ENCODE data around the gene RNU5D-1. TPM values are rescaled to one million over a fixed set of nuclear protein-coding genes. Genes with fewer than 3 reads are reported as not detected.

Gene RNU5D-1
- total RNA-seq, 1 donor from 2014 or later = not detected

DNA sequence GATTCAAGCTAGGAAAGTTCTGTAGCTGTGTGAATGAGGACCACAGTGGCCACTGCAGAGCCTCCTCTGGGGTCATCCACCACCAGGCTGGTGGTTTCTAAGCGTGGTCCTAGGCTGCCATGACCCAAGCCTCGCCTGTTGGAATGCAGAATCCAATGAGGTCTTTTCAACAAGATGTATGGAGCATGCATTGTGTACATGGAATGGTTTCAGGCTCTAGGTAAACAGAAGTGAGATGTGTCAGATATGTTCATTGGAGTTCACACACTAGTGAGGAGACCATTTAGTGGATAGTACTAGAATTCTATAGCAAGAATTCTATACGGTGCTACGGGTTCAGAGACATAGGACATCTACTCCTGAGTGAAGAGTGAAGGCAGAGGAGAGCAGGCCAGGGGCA is 10.7 kb downstream of the RNU5D-1 start:
- no peaks in the 10 kb centered on the region for H3K4me1 ChIP-seq
- no peak overlapping the region for H3K27ac ChIP-seq (replicated peaks)
- TF ChIP-seq, protein P1, sequence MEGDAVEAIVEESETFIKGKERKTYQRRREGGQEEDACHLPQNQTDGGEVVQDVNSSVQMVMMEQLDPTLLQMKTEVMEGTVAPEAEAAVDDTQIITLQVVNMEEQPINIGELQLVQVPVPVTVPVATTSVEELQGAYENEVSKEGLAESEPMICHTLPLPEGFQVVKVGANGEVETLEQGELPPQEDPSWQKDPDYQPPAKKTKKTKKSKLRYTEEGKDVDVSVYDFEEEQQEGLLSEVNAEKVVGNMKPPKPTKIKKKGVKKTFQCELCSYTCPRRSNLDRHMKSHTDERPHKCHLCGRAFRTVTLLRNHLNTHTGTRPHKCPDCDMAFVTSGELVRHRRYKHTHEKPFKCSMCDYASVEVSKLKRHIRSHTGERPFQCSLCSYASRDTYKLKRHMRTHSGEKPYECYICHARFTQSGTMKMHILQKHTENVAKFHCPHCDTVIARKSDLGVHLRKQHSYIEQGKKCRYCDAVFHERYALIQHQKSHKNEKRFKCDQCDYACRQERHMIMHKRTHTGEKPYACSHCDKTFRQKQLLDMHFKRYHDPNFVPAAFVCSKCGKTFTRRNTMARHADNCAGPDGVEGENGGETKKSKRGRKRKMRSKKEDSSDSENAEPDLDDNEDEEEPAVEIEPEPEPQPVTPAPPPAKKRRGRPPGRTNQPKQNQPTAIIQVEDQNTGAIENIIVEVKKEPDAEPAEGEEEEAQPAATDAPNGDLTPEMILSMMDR (IDR thresholded peaks at IDR 0.05; ENCODE audit: borderline replicate concordance) = no peak
- intact Hi-C loops (cut with micrococcal nuclease) = no loop called here
- no peak for DNase-seq
- no peak overlapping the region for H3K4me3 ChIP-seq
- H3K9me3 ChIP-seq (replicated peaks) = no peaks in the 10 kb centered on the region
- H3K27me3 ChIP-seq (ENCODE audit: low read depth) = peaks cover 17% of the 10 kb centered on the region
- no peaks in the 10 kb centered on the region for H3K36me3 ChIP-seq

DNA sequence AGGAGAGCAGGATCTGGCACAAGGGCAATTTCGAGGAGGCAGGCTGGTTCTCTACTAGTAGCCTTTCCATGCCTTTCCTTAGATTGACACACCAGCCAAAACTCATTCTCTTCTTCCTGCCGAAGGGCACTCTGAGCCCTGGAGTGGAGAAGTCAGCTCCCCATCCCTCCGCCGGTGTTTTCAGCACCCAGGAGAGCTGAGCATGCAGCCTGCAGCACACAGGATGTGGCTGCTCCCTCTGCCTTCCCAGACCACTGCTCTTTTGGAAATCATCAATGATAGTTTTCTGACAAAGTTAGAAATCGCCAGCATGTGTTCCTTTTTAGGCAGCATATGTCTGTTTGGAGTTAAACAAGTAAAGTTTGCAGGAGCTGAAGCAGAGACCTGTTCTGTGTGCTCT is 11.7 kb downstream of the RNU5D-1 start:
- H3K36me3 ChIP-seq = no peaks in the 10 kb centered on the region
- H3K27me3 ChIP-seq (ENCODE audit: low read depth) = peaks cover 7% of the 10 kb centered on the region
- DNase-seq = no peak
- intact Hi-C loops (cut with micrococcal nuclease) = no loop called here
- no peak overlapping the region for H3K27ac ChIP-seq (replicated peaks)
- no peak overlapping the region for H3K4me3 ChIP-seq
- peaks cover 7% of the 10 kb centered on the region for H3K4me1 ChIP-seq
- TF ChIP-seq, protein P1 (IDR thresholded peaks at IDR 0.05; ENCODE audit: borderline replicate concordance) = no peak
- no peaks in the 10 kb centered on the region for H3K9me3 ChIP-seq (replicated peaks)

DNA sequence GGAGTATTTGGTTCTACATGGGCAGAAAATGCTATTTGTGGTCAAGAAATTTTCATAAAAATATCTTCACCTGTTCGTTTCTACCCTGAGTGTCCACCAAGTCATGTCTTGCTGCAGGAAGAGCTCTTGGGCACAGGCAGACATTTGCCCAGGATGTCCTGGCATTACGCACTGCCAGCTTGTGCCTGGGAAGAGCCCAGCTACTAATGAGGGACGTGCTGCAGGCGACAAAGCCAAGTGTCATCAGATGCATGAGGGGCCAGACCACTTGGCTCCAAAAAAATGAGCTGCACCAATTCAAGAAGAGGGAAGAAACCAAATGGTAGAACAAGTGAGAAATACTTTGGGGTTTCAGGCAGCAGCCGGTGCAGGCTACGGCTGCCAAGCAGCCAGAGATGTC is 12.9 kb downstream of the RNU5D-1 start:
- Histone ChIP-seq H3K4me3 (no peak overlapping the region), H3K27ac (replicated peaks) (no peak overlapping the region), H3K4me1 (peaks cover 7% of the 10 kb centered on the region), H3K9me3 (replicated peaks) (no peaks in the 10 kb centered on the region), H3K36me3 (no peaks in the 10 kb centered on the region), H3K27me3 (ENCODE audit: low read depth) (no peaks in the 10 kb centered on the region)
- no peak for DNase-seq
- TF ChIP-seq, protein P1 (IDR thresholded peaks at IDR 0.05; ENCODE audit: borderline replicate concordance) = no peak
- intact Hi-C loops (cut with micrococcal nuclease) = no loop called here

GRCh38 chr1:44717653-44718052 is 13.3 kb downstream of the RNU5D-1 start:
- Histone ChIP-seq H3K4me1 (peaks cover 7% of the 10 kb centered on the region), H3K27ac (replicated peaks) (no peak overlapping the region), H3K9me3 (replicated peaks) (no peaks in the 10 kb centered on the region), H3K27me3 (ENCODE audit: low read depth) (no peaks in the 10 kb centered on the region), H3K36me3 (no peaks in the 10 kb centered on the region), H3K4me3 (no peak overlapping the region)
- TF ChIP-seq, protein P1 (IDR thresholded peaks at IDR 0.05; ENCODE audit: borderline replicate concordance) = no peak
- intact Hi-C loops (cut with micrococcal nuclease) = no loop called here
- no peak for DNase-seq

GRCh38 chr1:44717156-44717555 is 13.8 kb downstream of the RNU5D-1 start:
- no peak overlapping the region for H3K4me3 ChIP-seq
- no peak overlapping the region for H3K27ac ChIP-seq (replicated peaks)
- H3K9me3 ChIP-seq (replicated peaks) = no peaks in the 10 kb centered on the region
- TF ChIP-seq, protein P1 (IDR thresholded peaks at IDR 0.05; ENCODE audit: borderline replicate concordance) = no peak
- peaks cover 7% of the 10 kb centered on the region for H3K4me1 ChIP-seq
- DNase-seq = no peak
- H3K27me3 ChIP-seq (ENCODE audit: low read depth) = peaks cover 1% of the 10 kb centered on the region
- no peaks in the 10 kb centered on the region for H3K36me3 ChIP-seq
- intact Hi-C loops (cut with micrococcal nuclease) = no loop called here
